Iris pigment epithelial cell (primary cell): ENCODE measurements around the gene TAC3.
"Not testable (repeated sequence)": the region's sequence is repeated elsewhere in the genome, so short reads cannot be mapped to it uniquely, and the experiment has no call there.

ENCODE experiments used
- DNase-seq: peaks from one replicate; pipeline ENCODE4 v3.0.0-alpha.2; 2011; ENCODE audit warnings: low read depth

The TAC3 gene

GRCh38 chr12:56982578-56983236 lies 33.6 kb downstream of the TAC3 start:
- not testable (repeated sequence) for DNase-seq

DNA sequence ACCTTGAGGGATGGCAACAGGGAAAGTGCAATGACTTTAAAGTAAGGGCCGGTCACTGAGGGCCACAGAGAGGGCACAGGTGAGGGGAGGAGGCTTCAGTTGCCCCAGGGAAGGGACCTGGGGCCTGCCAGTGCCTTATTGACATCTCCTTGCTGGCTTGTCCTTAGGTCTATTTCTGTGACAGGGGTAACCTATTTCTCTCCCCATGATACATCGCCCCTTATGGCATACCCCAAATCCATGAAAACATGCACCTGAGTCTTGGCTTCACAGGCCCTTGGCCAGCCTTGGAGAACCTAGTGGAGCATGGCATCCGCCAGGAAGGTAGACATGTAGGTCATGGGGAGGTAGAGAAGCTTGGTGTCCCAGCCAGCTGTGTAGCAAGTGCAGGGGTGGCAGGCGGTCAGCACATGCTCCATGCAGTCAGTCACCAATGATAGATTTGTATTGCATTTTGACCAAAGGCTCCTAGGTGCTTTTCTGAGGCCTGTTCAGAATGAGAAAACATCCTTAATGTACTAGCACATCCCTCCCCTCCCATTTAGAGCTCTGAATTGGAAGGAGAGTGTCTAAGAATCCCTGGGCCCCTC lies 35.3 kb downstream of the TAC3 start:
- no peak for DNase-seq

DNA sequence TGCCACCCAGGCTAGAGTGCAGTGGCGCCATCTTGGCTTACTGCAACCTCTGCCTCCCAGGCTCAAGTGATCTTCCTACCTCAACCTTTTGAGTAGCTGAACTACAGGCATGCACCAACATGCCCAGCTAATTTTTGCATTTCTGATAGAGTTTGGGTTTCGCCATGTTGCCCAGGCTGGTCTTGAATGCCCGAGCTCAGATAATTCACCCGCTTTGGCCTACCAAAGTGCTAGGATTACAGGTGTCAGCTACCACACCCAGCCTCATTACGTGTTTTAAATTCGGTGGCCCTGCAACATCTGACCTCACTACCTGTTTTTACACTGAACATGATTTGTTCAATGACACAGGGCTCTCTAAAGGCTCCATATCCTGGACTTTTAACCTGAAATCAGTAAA lies 36.1 kb downstream of the TAC3 start:
- DNase-seq = no peak

DNA sequence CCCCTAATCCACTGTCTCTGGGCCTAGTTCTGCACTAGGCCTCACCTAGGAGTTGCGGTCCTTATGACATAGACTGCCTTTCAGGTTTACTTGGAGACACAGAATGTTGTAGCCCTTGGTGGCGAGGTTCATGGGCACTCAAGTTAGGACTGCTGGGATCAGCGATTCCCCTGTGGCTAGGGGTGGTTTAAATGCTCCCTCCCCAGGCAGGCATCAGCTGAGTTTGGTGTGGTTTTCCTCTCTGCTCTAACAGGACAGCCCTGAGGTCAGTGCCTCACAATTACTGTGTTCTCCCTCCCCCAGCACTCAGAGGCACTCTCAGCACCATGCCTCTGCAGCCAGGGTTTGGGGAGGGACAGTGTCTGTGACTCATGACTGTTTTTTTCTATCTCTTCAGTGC lies 36.7 kb downstream of the TAC3 start:
- DNase-seq = no peak

GRCh38 chr12:56978397-56979138 lies 37.8 kb downstream of the TAC3 start:
- no peak for DNase-seq

DNA sequence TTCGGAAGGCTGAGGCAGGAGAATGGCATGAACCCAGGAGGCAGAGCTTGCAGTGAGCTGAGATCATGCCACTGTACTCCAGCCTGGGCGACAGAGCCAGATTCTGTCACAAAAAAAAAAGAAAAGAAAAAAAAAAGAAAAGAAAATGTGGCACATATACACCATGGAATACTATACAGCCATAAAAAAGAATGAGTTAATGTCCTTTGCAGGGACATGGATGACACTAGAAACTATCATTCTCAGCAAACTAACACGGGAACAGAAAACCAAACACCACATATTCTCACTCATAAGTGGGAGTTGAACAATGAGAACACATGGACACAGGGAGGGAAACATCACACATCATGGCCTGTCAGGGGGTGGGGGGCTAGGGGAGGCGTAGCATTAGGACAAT lies 39.0 kb downstream of the TAC3 start:
- DNase-seq = not testable (repeated sequence)

GRCh38 chr12:56974224-56974623 lies 42.1 kb downstream of the TAC3 start:
- not testable (repeated sequence) for DNase-seq

DNA sequence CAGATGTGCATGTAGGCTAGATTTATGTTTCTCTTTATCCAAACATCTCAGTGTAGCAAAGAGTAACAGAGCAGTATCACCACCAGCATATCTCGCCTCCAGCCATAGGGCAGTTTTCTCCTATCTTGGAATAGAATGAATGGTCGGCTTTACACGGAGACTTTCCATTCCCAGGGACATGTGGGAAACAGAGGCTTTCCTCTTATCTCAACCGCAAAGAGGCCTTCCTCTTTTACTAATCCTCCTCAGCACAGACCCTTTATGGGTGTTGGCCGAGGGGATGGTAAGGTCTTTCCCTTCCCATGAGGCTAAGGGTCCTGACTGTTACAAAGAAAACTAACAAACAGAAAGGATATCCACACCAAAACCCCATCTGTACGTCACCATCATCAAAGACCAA lies 47.4 kb downstream of the TAC3 start:
- not testable (repeated sequence) for DNase-seq

GRCh38 chr12:56965997-56966642 lies 50.2 kb downstream of the TAC3 start:
- not testable (repeated sequence) for DNase-seq

DNA sequence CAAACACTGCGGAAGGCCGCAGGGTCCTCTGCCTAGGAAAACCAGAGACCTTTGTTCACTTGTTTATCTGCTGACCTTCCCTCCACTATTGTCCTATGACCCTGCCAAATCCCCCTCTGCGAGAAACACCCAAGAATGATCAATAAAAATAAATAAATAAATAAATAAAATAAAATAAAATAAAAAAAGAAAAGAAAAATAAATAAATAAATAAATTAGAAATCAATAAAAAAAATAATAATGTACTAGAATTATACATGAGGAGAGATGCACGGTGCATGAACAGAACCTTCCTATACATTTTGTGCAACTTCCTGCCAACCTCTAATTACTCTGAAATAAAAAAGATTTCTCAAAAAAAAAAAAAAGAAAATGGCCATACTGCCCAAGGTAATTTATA lies 51.2 kb downstream of the TAC3 start:
- not testable (repeated sequence) for DNase-seq

DNA sequence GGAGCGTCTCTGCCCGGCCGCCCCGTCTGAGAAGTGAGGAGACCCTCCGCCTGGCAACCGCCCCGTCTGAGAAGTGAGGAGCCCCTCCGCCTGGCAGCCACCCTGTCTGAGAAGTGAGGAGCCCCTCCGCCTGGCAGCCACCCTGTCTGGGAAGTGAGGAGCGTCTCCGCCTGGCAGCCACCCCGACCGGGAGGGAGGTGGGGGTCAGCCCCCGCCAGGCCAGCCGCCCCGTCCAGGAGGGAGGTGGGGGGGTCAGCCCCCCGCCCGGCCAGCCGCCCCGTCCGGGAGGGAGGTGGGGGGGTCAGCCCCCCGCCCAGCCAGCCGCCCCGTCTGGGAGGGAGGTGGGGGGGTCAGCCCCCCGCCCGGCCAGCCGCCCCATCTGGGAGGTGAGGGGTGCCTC lies 52.8 kb downstream of the TAC3 start:
- DNase-seq = not testable (repeated sequence)

DNA sequence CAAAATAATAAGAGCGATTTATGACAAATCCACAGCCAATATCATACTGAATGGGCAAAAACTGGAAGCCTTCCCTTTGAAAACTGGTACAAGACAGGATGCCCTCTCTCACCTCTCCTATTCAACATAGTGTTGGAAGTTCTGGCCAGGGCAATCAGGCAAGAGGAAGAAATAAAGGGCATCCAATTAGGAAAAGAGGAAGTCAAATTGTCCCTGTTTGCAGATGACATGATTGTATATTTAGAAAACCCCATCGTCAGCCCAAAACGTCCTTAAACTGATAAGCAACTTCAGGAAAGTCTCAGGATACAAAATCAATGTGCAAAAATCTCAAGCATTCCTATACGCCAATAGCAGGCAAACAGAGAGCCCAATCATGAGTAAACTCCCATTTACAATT lies 54.1 kb downstream of the TAC3 start:
- DNase-seq = not testable (repeated sequence)
